Endodermal cell (in vitro differentiated cells): ENCODE measurements around the gene PPP1R14C. TPM values are rescaled to one million over a fixed set of nuclear protein-coding genes. Genes with fewer than 3 reads are reported as not detected.

ENCODE experiments used
- DNase-seq: peaks from one replicate; pipeline ENCODE4 v3.0.0-alpha.2; 2017
- H3K27ac ChIP-seq: 2 replicates; pipeline ENCODE4 v1.5.1; 2013; ENCODE audit warnings: mild to moderate bottlenecking, low read depth, low read length, moderate library complexity
- H3K27me3 ChIP-seq: 2 replicates; pipeline ENCODE4 v1.6.1; 2013; ENCODE audit warnings: mild to moderate bottlenecking, low read length, moderate library complexity; ENCODE audit not compliant: insufficient read depth, control insufficient read depth, poor library complexity, severe bottlenecking
- H3K36me3 ChIP-seq: 2 replicates; pipeline ENCODE4 v1.7.0; 2013; ENCODE audit warnings: mild to moderate bottlenecking, low read length, moderate library complexity; ENCODE audit not compliant: control insufficient read depth, insufficient read depth
- H3K4me1 ChIP-seq: one replicate; pipeline ENCODE4 v1.7.0; 2013; ENCODE audit warnings: low read length; ENCODE audit not compliant: control insufficient read depth, insufficient read depth
- H3K4me3 ChIP-seq: 2 replicates; pipeline ENCODE4 v1.5.1; 2013; ENCODE audit warnings: mild to moderate bottlenecking, low read length, moderate library complexity
- H3K9ac ChIP-seq: 2 replicates; pipeline ENCODE4 v1.6.1; 2013; ENCODE audit warnings: mild to moderate bottlenecking, low read length, moderate library complexity; ENCODE audit not compliant: poor library complexity, severe bottlenecking; ENCODE audit errors: extremely low read depth
- H3K9me3 ChIP-seq: 2 replicates; pipeline ENCODE4 v1.6.1; 2013; ENCODE audit warnings: mild to moderate bottlenecking, low read length, moderate library complexity; ENCODE audit not compliant: control insufficient read depth
- H3K27ac Mint-ChIP-seq: 2 replicates; pipeline ENCODE4 v1.8.0; 2020; ENCODE audit warnings: mixed read lengths
- H3K27me3 Mint-ChIP-seq: 2 replicates; pipeline ENCODE4 v1.8.0; 2021; ENCODE audit warnings: mild to moderate bottlenecking, mixed read lengths; ENCODE audit not compliant: insufficient read depth
- H3K36me3 Mint-ChIP-seq: 2 replicates; pipeline ENCODE4 v1.8.0; 2020; ENCODE audit warnings: low read depth, mixed read lengths
- H3K4me1 Mint-ChIP-seq: 2 replicates; pipeline ENCODE4 v1.8.0; 2020; ENCODE audit warnings: mixed read lengths
- H3K4me3 Mint-ChIP-seq: 2 replicates; pipeline ENCODE4 v1.8.0; 2020; ENCODE audit warnings: mild to moderate bottlenecking, moderate library complexity, mixed read lengths
- H3K9me3 Mint-ChIP-seq: 2 replicates; pipeline ENCODE4 v1.8.0; 2020; ENCODE audit warnings: mild to moderate bottlenecking, mixed read lengths
- WGBS, 2 experiments: methylation state at CpG; one replicate each; pipeline versions ENCODE4 v1.1.5 to v1.1.7; 2013; ENCODE audit warnings: missing lambda C conversion rate in 2 of 2, mixed read lengths in 1 of 2; ENCODE audit not compliant: insufficient coverage in 1 of 2, insufficient read length in 1 of 2; 5-methylcytosine and 5-hydroxymethylcytosine counted together
- total RNA-seq, 2 donors: library from RNA; stranded (reverse); fragmentation: NEBNext Ultra II Directional in 1 of 2; extraction: Animal tissue kit (Norgen Biotek cat#: 25700) in 1 of 2; gene quantifications; 2 replicates in 1 of 2; 3 replicates in 1 of 2; pipeline ENCODE4 v1.2.1, GENCODE V29; 2021
- TF ChIP-seq, protein P1 (sequence below): fragments of 200-600 bp; sonication (generic); conservative IDR thresholded peaks from 2 replicates; pipeline ENCODE4 v1.5.0; 2021; ENCODE audit warnings: antibody characterized with exemption, mild to moderate bottlenecking

PPP1R14C gene
- total RNA-seq, 2 donors from 2014 or later: 0.20 to 0.29 TPM

DNA sequence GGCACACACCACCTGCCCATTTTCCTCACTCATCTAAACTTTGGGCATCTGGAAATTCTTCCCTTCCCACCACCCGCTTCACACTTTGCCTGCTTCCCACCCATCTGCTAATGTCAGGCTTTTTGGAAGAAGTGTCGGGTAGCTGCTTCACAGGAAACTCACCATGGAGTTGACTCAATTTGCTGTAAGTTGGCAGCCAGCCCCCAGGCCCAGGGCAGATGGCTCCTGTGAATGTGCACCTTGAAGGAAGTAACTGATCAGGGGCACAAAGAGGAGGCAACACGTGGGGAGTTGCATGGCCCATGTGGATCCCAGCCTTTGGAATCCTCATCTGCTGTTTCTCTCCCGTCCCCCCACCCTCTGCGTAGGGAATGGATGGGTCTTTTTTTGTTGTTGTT lies 87.3 kb downstream of the PPP1R14C start:
- peaks cover 5% of the 10 kb centered on the region for H3K27me3 Mint-ChIP-seq
- no peak overlapping the region for H3K4me3 Mint-ChIP-seq
- Histone ChIP-seq H3K36me3 (no peaks in the 10 kb centered on the region), H3K4me3 (no peak overlapping the region), H3K27ac (no peak overlapping the region), H3K27me3 (no peaks in the 10 kb centered on the region), H3K9me3 (peaks cover 4% of the 10 kb centered on the region), H3K4me1 (no peaks in the 10 kb centered on the region), H3K9ac (no peak overlapping the region)
- no peaks in the 10 kb centered on the region for H3K36me3 Mint-ChIP-seq
- peaks cover 8% of the 10 kb centered on the region for H3K4me1 Mint-ChIP-seq
- no peak for DNase-seq
- peaks cover 8% of the 10 kb centered on the region for H3K9me3 Mint-ChIP-seq
- WGBS, 2 experiments: 81 to 100% methylated on average over 2 to 5 of the region's 5 CpGs
- no peak overlapping the region for H3K27ac Mint-ChIP-seq
- TF ChIP-seq, protein P1, sequence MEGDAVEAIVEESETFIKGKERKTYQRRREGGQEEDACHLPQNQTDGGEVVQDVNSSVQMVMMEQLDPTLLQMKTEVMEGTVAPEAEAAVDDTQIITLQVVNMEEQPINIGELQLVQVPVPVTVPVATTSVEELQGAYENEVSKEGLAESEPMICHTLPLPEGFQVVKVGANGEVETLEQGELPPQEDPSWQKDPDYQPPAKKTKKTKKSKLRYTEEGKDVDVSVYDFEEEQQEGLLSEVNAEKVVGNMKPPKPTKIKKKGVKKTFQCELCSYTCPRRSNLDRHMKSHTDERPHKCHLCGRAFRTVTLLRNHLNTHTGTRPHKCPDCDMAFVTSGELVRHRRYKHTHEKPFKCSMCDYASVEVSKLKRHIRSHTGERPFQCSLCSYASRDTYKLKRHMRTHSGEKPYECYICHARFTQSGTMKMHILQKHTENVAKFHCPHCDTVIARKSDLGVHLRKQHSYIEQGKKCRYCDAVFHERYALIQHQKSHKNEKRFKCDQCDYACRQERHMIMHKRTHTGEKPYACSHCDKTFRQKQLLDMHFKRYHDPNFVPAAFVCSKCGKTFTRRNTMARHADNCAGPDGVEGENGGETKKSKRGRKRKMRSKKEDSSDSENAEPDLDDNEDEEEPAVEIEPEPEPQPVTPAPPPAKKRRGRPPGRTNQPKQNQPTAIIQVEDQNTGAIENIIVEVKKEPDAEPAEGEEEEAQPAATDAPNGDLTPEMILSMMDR: no peak

DNA sequence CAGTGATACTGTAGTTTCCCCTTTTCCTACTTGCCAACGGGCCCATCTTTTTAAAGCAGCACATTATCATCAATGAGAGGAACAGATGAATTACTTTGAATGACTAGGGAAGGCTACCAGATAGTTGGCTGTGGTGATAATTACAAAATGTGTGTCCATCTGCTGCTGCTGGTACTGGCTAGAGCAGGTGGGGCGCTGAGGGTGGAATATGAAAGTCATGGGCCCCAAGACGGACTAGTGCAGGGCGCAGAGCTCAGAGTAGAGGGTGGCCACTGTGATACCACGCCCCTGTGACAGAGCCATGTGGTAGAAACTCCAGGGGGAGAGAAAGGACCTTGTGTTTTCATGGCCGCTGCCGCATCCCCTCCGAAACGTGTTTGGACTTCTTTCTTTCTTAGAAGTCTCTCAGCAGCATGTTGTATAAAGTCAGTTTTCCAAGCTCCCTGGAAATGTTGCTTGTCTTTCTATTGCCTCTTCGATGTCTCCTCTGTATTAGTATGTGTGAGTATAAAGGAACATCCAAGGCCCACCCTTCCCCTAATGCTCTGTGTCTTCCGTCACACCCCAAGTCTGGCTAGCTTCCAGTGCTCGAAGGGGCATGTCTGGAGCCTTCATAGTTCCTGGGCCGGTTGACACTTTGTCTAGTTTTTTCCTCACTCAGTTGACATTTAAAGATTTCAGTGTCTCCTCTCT lies 88.1 kb downstream of the PPP1R14C start:
- peaks cover 8% of the 10 kb centered on the region for H3K9me3 Mint-ChIP-seq
- Histone ChIP-seq H3K4me1 (no peaks in the 10 kb centered on the region), H3K36me3 (no peaks in the 10 kb centered on the region), H3K9ac (no peak overlapping the region), H3K27me3 (no peaks in the 10 kb centered on the region), H3K4me3 (no peak overlapping the region), H3K27ac (no peak overlapping the region), H3K9me3 (peaks cover 4% of the 10 kb centered on the region)
- no peak overlapping the region for H3K27ac Mint-ChIP-seq
- no peak for DNase-seq
- H3K4me1 Mint-ChIP-seq: peaks cover 4% of the 10 kb centered on the region
- TF ChIP-seq, protein P1: no peak
- H3K36me3 Mint-ChIP-seq: no peaks in the 10 kb centered on the region
- WGBS, 2 experiments: 95 to 96% methylated on average over 11 to 12 of the region's 13 CpGs
- H3K27me3 Mint-ChIP-seq: peaks cover 5% of the 10 kb centered on the region
- H3K4me3 Mint-ChIP-seq: no peak overlapping the region

DNA sequence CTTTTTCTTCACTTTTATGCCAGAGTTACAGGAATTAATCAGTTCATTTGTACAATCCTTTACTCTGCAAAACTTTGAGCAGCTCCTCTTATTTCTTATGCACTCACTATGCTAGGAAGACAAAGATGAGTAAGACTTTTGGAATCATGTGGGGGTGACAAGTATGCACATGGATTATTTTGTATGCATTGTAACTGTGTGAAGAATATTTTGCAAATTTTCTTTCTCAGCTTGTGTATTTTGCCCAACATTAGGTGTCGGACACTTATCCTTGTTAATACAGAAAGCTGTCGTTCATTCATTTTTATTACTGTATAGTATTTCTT lies 88.6 kb downstream of the PPP1R14C start:
- Histone ChIP-seq H3K27ac (no peak overlapping the region), H3K27me3 (no peaks in the 10 kb centered on the region)

More for the DNA sequence above, 88.6 kb downstream of the PPP1R14C start:
- no peaks in the 10 kb centered on the region for H3K36me3 Mint-ChIP-seq
- TF ChIP-seq, protein P1: no peak
- H3K27ac Mint-ChIP-seq: no peak overlapping the region
- peaks cover 8% of the 10 kb centered on the region for H3K9me3 Mint-ChIP-seq
- H3K4me3 Mint-ChIP-seq: no peak overlapping the region
- H3K36me3 ChIP-seq: no peaks in the 10 kb centered on the region
- WGBS, 2 experiments: no CpG with 5 or more reads among the region's 2 CpGs
- DNase-seq: no peak
- peaks cover 4% of the 10 kb centered on the region for H3K4me1 Mint-ChIP-seq
- H3K4me1 ChIP-seq: no peaks in the 10 kb centered on the region
- H3K4me3 ChIP-seq: no peak overlapping the region
- H3K9ac ChIP-seq: no peak overlapping the region
- H3K27me3 Mint-ChIP-seq: peaks cover 5% of the 10 kb centered on the region
- peaks cover 4% of the 10 kb centered on the region for H3K9me3 ChIP-seq
